Upper lobe of left lung (tissue), 4 donors: ENCODE results near the gene EVC2.

Source experiments
- POLR2A ChIP-seq, 4 donors: fragments of 450-650 bp; IDR thresholded peaks; one replicate each; pipeline ENCODE4 v1.5.1; 2016 to 2017; ENCODE audit warnings: antibody characterized with exemption in 4 of 4, mild to moderate bottlenecking in 2 of 4
- TF ChIP-seq, protein P1 (sequence below), 6 experiments: fragments of 450-650 bp in 4 of 6; fragments of 200-600 bp in 2 of 6; sonication (generic) in 2 of 6; IDR thresholded peaks; one replicate each; pipeline ENCODE4 v1.5.1; 2016 to 2019; ENCODE audit warnings: antibody characterized with exemption in 6 of 6

DNA sequence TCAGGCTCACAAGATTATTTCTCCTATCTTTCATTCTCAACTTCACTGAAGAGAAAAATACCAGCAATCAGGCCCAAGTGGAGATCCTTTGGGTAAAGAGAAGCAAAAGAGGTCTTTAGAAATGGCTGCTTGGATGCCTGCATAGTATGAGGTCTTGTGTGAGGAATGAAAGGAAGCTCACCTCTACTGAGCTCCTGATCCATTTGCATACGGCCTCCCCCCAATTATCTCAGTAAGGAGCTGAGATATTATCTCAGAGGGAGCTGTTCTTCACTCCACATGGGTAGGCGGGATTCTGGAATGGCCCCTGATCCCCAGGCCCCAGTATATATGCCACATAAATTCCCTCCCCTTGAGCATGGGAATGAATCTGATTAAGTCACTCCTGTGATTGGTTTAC lies 75.8 kb downstream of the EVC2 start:
- no peak for TF ChIP-seq POLR2A (IDR thresholded peaks at IDR 0.05)
- TF ChIP-seq, protein P1, sequence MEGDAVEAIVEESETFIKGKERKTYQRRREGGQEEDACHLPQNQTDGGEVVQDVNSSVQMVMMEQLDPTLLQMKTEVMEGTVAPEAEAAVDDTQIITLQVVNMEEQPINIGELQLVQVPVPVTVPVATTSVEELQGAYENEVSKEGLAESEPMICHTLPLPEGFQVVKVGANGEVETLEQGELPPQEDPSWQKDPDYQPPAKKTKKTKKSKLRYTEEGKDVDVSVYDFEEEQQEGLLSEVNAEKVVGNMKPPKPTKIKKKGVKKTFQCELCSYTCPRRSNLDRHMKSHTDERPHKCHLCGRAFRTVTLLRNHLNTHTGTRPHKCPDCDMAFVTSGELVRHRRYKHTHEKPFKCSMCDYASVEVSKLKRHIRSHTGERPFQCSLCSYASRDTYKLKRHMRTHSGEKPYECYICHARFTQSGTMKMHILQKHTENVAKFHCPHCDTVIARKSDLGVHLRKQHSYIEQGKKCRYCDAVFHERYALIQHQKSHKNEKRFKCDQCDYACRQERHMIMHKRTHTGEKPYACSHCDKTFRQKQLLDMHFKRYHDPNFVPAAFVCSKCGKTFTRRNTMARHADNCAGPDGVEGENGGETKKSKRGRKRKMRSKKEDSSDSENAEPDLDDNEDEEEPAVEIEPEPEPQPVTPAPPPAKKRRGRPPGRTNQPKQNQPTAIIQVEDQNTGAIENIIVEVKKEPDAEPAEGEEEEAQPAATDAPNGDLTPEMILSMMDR (IDR thresholded peaks at IDR 0.05) = no peak
